Colon (tissue), 2 donors: Measurements from ENCODE around the gene OLA1.

Experiments
- FAIRE-seq: peaks from 2 replicates; lab custom pipeline; 2012; peaks lifted over from hg19 to GRCh38; lab: Jason Lieb, UNC
- donor health status: control.
- donor health status: control.

The OLA1 gene

DNA sequence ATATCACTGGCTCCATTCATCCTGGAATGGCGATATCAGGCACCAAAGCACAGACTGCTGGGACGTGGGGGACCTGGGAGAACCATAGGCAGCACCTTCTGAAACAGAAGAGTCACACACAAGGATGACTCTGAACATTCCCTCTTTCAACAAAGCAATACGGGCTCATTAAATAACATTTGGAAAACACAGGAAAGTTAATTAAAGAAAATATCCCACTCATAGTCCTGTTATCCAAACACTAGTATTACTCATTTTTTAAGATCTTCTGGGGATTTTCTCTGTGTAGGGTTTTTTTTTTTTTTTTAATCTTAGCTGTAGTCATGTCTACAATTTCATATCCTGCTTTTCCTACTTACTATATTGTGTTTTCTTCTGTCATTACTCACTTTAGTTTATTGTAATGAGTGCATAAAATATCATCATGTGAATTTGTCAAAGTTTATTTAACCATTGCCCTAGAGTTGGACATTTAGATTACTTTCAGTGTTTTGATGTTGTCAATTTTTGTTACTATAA is 213.2 kb downstream of the OLA1 start:
- no peak for FAIRE-seq

DNA sequence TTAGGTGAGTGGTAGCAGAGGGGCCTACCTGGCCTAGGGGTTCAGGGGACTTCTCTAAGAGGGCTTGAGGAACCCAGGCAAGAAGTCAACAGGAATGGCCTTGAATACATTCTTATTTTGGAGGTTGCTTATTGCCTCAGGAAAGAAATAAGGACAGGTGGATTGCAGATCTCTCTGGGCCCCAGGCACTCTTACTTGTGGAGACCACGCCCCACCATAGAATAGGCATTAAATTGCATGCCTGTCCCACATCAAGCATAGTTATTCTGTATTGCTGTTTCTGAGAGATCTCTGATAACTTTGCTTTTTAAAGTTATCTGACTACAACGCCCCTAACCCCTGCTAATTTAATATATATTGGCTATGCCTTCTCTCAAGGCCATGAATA is 215.2 kb downstream of the OLA1 start:
- FAIRE-seq = no peak

DNA sequence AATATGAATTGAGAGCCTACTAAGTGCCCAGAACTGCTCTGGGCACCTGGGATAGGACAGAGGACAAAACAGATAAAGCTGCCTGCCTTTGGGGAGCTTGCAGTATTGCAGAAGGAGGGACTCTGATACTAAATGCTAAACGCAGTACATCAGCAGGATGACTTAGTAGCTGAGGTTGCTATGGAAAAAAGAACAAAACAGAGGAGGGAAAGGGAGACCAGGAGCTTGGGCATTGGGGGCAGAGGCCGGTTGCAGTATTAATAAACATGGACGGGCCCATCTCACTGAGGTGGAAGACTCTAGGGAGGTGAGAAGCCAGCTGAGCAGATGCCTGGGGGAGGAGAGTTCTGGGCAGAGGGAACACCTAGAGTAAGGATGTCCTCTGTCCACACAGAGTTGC is 217.1 kb downstream of the OLA1 start:
- FAIRE-seq = no peak

DNA sequence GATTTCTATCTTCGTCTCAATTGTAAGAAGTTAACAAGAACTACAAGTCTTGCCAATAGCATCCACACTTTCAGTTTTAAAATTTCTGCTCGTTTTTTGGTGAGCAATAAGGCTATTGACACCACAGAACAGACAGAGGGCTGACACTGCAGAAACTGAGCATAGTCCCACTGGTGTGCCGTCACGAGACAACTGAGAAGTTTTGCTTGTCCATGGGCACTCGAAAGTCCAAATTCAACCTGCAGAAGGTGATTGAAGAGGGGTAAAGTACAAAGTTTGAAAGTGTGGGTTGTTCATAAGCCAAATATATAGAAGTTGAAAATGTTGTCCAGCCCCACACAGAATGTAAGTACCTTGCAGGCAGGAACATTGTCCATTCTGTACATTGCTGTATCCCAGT is 219.4 kb downstream of the OLA1 start:
- no peak for FAIRE-seq

DNA sequence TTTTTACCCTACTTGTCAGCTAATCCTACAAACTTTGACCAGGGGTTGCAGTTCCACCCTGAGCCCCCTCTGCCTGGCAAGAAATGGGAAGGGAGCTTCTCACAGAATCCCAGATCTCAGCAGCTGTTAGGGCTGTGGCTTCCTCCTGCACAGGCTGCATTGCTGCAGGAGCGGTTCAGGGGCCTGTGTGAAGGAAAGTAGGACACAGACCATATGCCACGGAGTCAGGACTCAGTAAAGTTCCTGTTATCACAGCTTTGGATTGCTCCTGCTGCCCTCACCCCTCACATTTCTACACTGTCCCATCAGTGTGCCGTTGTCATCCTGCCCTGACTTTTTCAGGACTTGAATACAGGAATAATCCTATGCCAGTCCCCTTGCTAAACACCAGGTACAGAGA is 220.4 kb downstream of the OLA1 start:
- FAIRE-seq = no peak

DNA sequence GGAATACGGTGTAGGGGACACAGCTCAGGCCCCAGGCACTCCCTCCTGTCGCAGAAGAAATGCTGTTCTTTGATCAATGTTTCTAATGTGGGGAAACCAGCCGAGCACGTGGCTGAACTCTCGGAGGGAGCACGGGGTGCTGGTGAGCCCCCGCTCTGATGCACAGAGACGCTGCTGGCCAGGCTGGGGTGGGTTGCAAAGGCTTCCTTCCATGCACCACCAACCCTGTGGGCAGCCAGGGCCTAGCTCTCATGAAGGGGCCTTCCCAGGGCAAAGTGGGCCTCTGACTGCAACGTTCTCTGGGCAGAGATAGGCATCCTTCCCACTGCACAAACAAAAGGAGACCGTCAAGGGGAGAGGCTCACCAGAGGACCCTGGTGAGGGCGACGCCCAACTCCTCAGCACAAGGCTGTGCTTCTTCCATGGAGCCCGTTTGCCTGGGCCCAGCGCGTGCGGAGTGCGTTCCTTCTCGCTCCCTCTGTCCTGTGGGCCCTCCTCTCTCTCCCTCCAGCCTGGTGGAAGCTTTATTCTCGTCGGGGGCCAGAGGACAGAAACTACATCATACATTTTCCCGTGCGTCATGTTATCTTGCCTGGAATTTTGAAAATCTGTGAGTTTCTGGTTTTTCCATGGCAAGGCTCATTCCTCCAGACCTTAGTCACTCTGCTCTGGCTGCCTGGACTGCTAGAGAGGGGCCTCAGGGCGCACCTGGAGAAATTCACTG is 222.0 kb downstream of the OLA1 start:
- FAIRE-seq = no peak

DNA sequence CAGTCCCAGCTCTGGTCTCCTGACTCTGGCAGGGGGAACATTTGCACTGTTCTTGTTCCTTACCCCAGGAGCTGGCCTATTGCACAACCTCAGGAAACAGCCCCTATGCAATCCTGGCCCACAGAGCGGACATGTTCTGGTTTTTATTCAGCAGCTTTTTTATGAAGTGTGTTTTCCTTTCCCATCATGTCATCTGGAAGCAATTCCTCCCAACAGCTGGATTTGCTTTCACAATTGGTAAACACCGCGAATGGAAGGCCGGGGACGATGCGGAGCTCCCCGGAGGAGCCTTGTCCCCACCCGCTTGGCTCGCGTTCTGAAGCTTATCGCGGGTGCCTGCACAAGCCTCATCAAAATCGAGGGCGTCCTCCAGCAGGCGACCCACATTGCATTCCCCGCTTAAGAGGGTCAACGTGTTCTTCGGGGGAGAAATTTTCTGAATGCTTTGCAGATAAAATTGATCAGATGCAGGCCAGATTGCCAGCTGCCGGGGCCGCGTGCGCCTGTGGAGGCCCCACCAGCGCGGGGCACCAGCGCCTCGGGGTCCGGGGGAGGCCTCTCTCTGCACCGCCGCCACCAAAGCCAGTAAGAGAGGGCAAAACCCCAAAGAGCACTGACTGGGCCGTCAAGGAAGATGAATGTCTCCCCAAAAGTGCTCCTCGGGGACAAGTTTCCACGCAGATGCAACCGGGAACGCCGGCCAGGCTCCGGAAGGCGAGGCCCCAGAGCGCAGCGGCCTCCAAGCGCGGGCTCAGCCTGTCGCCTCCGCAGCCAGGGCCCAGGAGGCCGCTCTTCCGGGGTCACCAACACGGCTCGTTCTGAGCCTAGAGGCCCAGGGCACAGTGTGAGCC is 222.8 kb downstream of the OLA1 start:
- no peak for FAIRE-seq

DNA sequence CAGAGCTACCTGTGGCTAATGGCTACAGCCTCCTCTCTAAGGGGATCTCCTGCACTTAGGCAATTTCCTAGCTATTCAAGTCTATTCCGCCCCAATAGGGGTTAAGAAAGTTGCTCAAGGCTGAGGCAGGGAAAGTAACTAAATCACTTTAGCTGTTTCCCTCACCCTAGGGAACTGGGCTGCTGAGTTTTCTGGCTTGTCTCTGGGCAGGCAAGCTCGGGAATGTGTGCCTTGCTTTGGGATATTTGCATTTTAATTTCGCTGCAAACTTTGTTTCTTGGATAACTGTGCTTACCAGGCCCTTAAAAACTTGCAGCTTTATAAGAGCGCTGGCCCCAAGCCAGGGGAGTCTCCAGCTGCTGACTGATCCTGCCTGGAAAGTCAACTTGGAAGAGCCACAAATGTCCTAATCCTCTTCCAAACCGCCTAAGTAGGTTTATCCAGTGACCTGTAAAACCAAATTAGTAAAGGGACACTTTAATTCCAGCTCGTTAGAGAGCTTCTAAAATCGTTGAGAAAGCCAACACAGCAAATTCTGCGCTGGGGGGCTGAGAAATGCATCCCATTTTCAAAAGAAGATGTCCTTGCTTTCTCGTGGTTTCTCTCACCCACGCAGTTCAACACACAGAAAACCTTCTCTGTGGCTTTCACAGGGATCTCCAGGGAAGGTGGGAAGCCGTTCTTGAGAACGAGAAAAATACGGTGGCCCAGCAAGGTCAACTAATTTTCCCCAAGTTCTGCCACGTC is 223.6 kb downstream of the OLA1 start:
- no peak for FAIRE-seq

DNA sequence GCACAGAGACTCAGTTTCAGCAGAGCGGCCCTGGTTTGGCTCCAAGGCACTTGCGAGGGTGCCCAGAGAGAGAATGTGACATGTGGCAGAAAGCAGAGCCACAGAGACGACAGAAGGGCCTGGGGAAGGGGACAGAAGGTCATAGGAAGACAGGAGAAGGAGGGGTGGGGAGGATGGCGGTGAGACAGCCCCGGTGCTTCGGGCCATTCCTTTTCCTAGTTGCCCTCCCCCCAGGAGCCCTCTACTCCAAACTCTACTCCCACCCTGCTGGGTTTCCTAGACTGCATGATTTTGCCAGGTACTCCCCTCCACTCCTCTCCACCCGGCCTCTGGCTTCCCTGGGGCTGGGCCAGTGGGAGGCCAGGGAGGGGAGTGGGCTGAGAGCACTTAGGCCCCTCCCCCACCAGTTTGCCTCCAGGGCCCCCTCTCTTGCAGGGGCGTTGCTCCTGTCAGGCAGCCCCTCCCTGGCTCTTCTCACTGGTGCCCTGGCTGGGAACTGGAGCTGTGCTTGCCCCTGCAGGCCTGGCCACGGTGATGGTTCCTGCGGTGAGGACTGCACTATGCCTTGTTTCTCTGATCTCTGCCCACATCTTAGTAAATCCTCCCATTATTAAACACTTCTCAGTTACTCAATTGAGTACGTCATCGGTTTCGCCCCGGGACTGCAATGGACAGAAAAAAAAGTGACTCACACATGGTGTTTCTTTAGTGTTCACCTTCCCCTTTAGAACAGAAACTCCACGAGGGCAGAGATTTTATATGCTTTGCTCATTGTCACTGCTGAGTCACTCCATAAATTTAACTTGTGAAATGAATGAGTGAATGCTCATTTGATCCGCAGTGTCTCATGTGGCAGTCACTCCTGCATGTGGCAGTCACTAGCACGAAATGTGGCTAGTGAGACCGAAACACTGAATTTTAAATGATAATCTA is 224.5 kb downstream of the OLA1 start:
- FAIRE-seq = no peak
